GM21423 (cell line): ENCODE data around the gene MAT1A.
"Not testable (repeated sequence)": the region's sequence is repeated elsewhere in the genome, so short reads cannot be mapped to it uniquely, and the experiment has no call there.

Experiments
- ATAC-seq: cut with Tn5 transposase; IDR thresholded peaks from one replicate; pipeline ENCODE4 v1.9.1; 2021; ENCODE audit warnings: mild to moderate bottlenecking, moderate library complexity; ENCODE audit not compliant: unreplicated experiment

The MAT1A gene

GRCh38 chr10:80289451-80290287, at the start of gene MAT1A:
Gene MAT1A, minus strand, starts transcription at chr10:80289658. Its CDS starts 235 bp downstream, at chr10:80289423.
- no peak for ATAC-seq

GRCh38 chr10:80333983-80334382, 44.5 kb upstream of the MAT1A start:
- no peak for ATAC-seq

GRCh38 chr10:80324891-80325364, 35.5 kb upstream of the MAT1A start:
- ATAC-seq, result no peak

GRCh38 chr10:80324086-80324485, 34.6 kb upstream of the MAT1A start:
- ATAC-seq, result no peak

GRCh38 chr10:80323311-80323710, 33.9 kb upstream of the MAT1A start:
- ATAC-seq, result no peak

- no peak for ATAC-seq
These were observed 33.3 kb upstream of the MAT1A start for GRCh38 chr10:80322711-80323110.

- no peak for ATAC-seq
These were observed 32.7 kb upstream of the MAT1A start for GRCh38 chr10:80322158-80322557.

- no peak for ATAC-seq
These were observed 31.7 kb upstream of the MAT1A start for GRCh38 chr10:80321183-80321582.

- ATAC-seq, result no peak
These were observed 30.9 kb upstream of the MAT1A start for GRCh38 chr10:80320377-80320776.

- ATAC-seq, result no peak
These were observed 30.4 kb upstream of the MAT1A start for GRCh38 chr10:80319725-80320290.

- no peak for ATAC-seq
These were observed 29.9 kb upstream of the MAT1A start for GRCh38 chr10:80319318-80319717.

GRCh38 chr10:80318742-80319141, 29.3 kb upstream of the MAT1A start:
- ATAC-seq, result no peak

- no peak for ATAC-seq
These were observed 25.9 kb upstream of the MAT1A start for GRCh38 chr10:80315391-80315790.

GRCh38 chr10:80313523-80313922, 24.1 kb upstream of the MAT1A start:
- ATAC-seq, result no peak

- not testable (repeated sequence) for ATAC-seq
These were observed 16.5 kb upstream of the MAT1A start for GRCh38 chr10:80305989-80306388.

- ATAC-seq, result no peak
These were observed 7.5 kb upstream of the MAT1A start for GRCh38 chr10:80296942-80297341.

- ATAC-seq, result no peak
These were observed 3.3 kb upstream of the MAT1A start for GRCh38 chr10:80292607-80293239.

- no peak for ATAC-seq
These were observed 1.2 kb upstream of the MAT1A start for GRCh38 chr10:80290474-80291220.

GRCh38 chr10:80288849-80289248, 609 bp downstream of the MAT1A start:
- ATAC-seq, result no peak

- no peak for ATAC-seq
These were observed 4.9 kb downstream of the MAT1A start for GRCh38 chr10:80284522-80284921.

- ATAC-seq, result no peak
These were observed 5.8 kb downstream of the MAT1A start for GRCh38 chr10:80283536-80284199.
